GM18868 (cell line): Measurements from ENCODE around the gene SERPINA12.

Source experiments
- ATAC-seq: cut with Tn5 transposase; IDR thresholded peaks from one replicate; pipeline ENCODE4 v1.9.1; 2021; ENCODE audit warnings: mild to moderate bottlenecking, moderate library complexity; ENCODE audit not compliant: unreplicated experiment

The SERPINA12 gene

GRCh38 chr14:94467728-94468520, 41.3 kb downstream of the SERPINA12 start:
- ATAC-seq = no peak

GRCh38 chr14:94466706-94467370, 42.4 kb downstream of the SERPINA12 start:
- no peak for ATAC-seq

- ATAC-seq = no peak
Observed at GRCh38 chr14:94465042-94465441, 44.2 kb downstream of the SERPINA12 start.

- no peak for ATAC-seq
Observed at GRCh38 chr14:94464290-94464689, 45.0 kb downstream of the SERPINA12 start.

- no peak for ATAC-seq
Observed at GRCh38 chr14:94462763-94463572, 46.3 kb downstream of the SERPINA12 start.

- no peak for ATAC-seq
Observed at GRCh38 chr14:94462219-94462551, 47.1 kb downstream of the SERPINA12 start.

GRCh38 chr14:94461526-94462218, 47.6 kb downstream of the SERPINA12 start:
- no peak for ATAC-seq

GRCh38 chr14:94460631-94461416, 48.4 kb downstream of the SERPINA12 start:
- ATAC-seq = peak; percentile 74

GRCh38 chr14:94458558-94459205, 50.6 kb downstream of the SERPINA12 start:
- no peak for ATAC-seq

- ATAC-seq = no peak
Observed at GRCh38 chr14:94458096-94458495, 51.2 kb downstream of the SERPINA12 start.

- no peak for ATAC-seq
Observed at GRCh38 chr14:94455928-94456327, 53.3 kb downstream of the SERPINA12 start.

- no peak for ATAC-seq
Observed at GRCh38 chr14:94451826-94452225, 57.4 kb downstream of the SERPINA12 start.

GRCh38 chr14:94451091-94451771, 58.0 kb downstream of the SERPINA12 start:
- ATAC-seq = no peak

GRCh38 chr14:94450722-94451090, 58.6 kb downstream of the SERPINA12 start:
- ATAC-seq = no peak

- no peak for ATAC-seq
Observed at GRCh38 chr14:94449930-94450329, 59.3 kb downstream of the SERPINA12 start.

GRCh38 chr14:94448071-94448808, 61.0 kb downstream of the SERPINA12 start:
- no peak for ATAC-seq

- no peak for ATAC-seq
Observed at GRCh38 chr14:94447206-94447605, 62.1 kb downstream of the SERPINA12 start.

GRCh38 chr14:94446126-94446525, 63.1 kb downstream of the SERPINA12 start:
- ATAC-seq = no peak

GRCh38 chr14:94445003-94445402, 64.3 kb downstream of the SERPINA12 start:
- no peak for ATAC-seq
